NOMO-1 (cell line): ENCODE results near the gene OIP5.
"Not testable (repeated sequence)": the region's sequence is repeated elsewhere in the genome, so short reads cannot be mapped to it uniquely, and the experiment has no call there.

Experiments
- DNase-seq, 2 experiments: peaks; one replicate each; lab custom pipeline; 2025; ENCODE audit not compliant: unreplicated experiment in 2 of 2; lab: John Stamatoyannopoulos, UW

OIP5 gene

GRCh38 chr15:41262571-41262970 lies 69.8 kb downstream of the OIP5 start:
- no peak for DNase-seq

DNA sequence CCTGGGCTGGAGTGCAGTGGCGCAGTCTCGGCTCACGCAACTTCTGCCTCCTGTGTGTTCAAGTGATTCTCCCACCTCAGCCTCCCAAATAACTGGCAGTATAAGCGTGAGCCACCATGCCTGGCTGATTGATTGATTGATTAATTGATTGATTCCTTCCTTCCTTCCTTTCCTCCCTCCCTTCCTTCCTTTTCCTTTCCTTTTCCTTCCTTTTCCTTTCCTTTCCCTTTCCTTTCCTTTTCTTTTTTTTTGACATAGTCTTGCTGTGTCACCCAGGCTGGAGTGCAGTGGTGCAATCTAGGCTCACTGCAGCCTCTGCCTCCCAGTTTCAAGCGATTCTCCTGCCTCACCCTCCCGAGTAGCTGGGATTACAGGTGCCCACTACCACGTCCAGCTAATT lies 71.5 kb downstream of the OIP5 start:
- DNase-seq: not testable (repeated sequence)

GRCh38 chr15:41259546-41260189 lies 72.7 kb downstream of the OIP5 start:
- DNase-seq: no peak
